Neuronal stem cell (in vitro differentiated cells): Measurements from ENCODE around the gene SMURF2.

Experiments used
- DNase-seq: peaks from one replicate; pipeline ENCODE4 v3.0.0-alpha.2; 2013; ENCODE audit warnings: low spot score
- H2AFZ ChIP-seq: one replicate; pipeline ENCODE4 v1.6.1; 2013; ENCODE audit warnings: mild to moderate bottlenecking, low read length, inconsistent platforms
- H2AK5ac ChIP-seq: 2 replicates; pipeline ENCODE4 v1.6.1; 2013; ENCODE audit warnings: low read depth, mild to moderate bottlenecking, inconsistent platforms, low read length, moderate library complexity, mixed read lengths
- H2BK120ac ChIP-seq: 2 replicates; pipeline ENCODE4 v1.6.1; 2013; ENCODE audit warnings: low read depth, mild to moderate bottlenecking, inconsistent platforms, low read length, moderate library complexity, mixed read lengths
- H2BK12ac ChIP-seq: one replicate; pipeline ENCODE4 v1.6.1; 2013; ENCODE audit warnings: low read length, inconsistent platforms
- H2BK15ac ChIP-seq: 2 replicates; pipeline ENCODE4 v1.6.1; 2013; ENCODE audit warnings: mild to moderate bottlenecking, low read length, inconsistent platforms, mixed read lengths
- H2BK5ac ChIP-seq: one replicate; pipeline ENCODE4 v1.6.1; 2013; ENCODE audit warnings: inconsistent platforms, mild to moderate bottlenecking, low read length, moderate library complexity
- H3K14ac ChIP-seq: one replicate; pipeline ENCODE4 v1.6.1; 2013; ENCODE audit warnings: low read length, inconsistent platforms
- H3K18ac ChIP-seq: 2 replicates; pipeline ENCODE4 v1.6.1; 2013; ENCODE audit warnings: low read length, inconsistent platforms
- H3K23ac ChIP-seq: 2 replicates; pipeline ENCODE4 v1.6.1; 2013; ENCODE audit warnings: low read depth, mild to moderate bottlenecking, mixed read lengths, low read length, inconsistent platforms; ENCODE audit not compliant: poor library complexity
- H3K27ac ChIP-seq: replicated peaks from 3 replicates; pipeline ENCODE4 v1.5.1; 2013; ENCODE audit warnings: low read length, inconsistent platforms
- H3K27me3 ChIP-seq, 3 experiments: 2 replicates each; pipeline ENCODE4 v1.6.1; 2013; ENCODE audit warnings: low read length in 3 of 3, mild to moderate bottlenecking in 2 of 3, inconsistent platforms in 1 of 3, low read depth in 1 of 3, mixed read lengths in 1 of 3, moderate library complexity in 1 of 3; ENCODE audit not compliant: control insufficient read depth in 3 of 3, insufficient read depth in 3 of 3
- H3K36me3 ChIP-seq, 2 donors: replicated peaks in 1 of 2; 2 replicates each; pipeline ENCODE4 v1.6.1; 2013; ENCODE audit warnings: low read length in 2 of 2; ENCODE audit not compliant: control insufficient read depth in 2 of 2, insufficient read depth in 2 of 2
- H3K4ac ChIP-seq: 2 replicates; pipeline ENCODE4 v1.6.1; 2013; ENCODE audit warnings: inconsistent platforms, mild to moderate bottlenecking, low read length, moderate library complexity
- H3K4me1 ChIP-seq, 2 donors: 1 replicate in 1 of 2; 2 replicates in 1 of 2; pipeline ENCODE4 v1.6.1; 2013; ENCODE audit warnings: low read length in 2 of 2, low read depth in 1 of 2; ENCODE audit not compliant: control insufficient read depth in 2 of 2, insufficient read depth in 1 of 2
- H3K4me2 ChIP-seq: one replicate; pipeline ENCODE4 v1.6.1; 2013; ENCODE audit warnings: mild to moderate bottlenecking, low read length, inconsistent platforms; ENCODE audit not compliant: insufficient read depth, poor library complexity, severe bottlenecking
- H3K4me3 ChIP-seq, 2 donors: 2 replicates each; pipeline ENCODE4 v1.5.1; 2013; ENCODE audit warnings: low read length in 2 of 2, mild to moderate bottlenecking in 2 of 2, inconsistent platforms in 1 of 2, moderate library complexity in 1 of 2
- H3K79me1 ChIP-seq: one replicate; pipeline ENCODE4 v1.6.1; 2013; ENCODE audit warnings: low read depth, mild to moderate bottlenecking, inconsistent platforms, low read length, moderate library complexity
- H3K9ac ChIP-seq: one replicate; pipeline ENCODE4 v1.6.1; 2013; ENCODE audit warnings: mild to moderate bottlenecking, low read depth, low read length, inconsistent platforms; ENCODE audit not compliant: poor library complexity
- H3K9me3 ChIP-seq, 2 donors: replicated peaks in 1 of 2; 2 replicates each; pipeline versions ENCODE3 to v1.6.1; 2013; ENCODE audit warnings: low read length in 2 of 2, mild to moderate bottlenecking in 2 of 2, inconsistent platforms in 1 of 2, low read depth in 1 of 2, mixed read lengths in 1 of 2, moderate library complexity in 1 of 2; ENCODE audit not compliant: control insufficient read depth in 2 of 2, insufficient read depth in 1 of 2
- H4K8ac ChIP-seq: one replicate; pipeline ENCODE4 v1.6.1; 2013; ENCODE audit warnings: low read depth, mild to moderate bottlenecking, inconsistent platforms, low read length, moderate library complexity
- H4K91ac ChIP-seq: one replicate; pipeline ENCODE4 v1.6.1; 2013; ENCODE audit warnings: low read length, low read depth, mild to moderate bottlenecking, inconsistent platforms; ENCODE audit not compliant: poor library complexity
- WGBS, 2 donors: extraction: QIAGEN DNeasy Blood & Tissue Kit; methylation state at CpG; one replicate each; pipeline ENCODE4 v1.1.7; 2013; ENCODE audit warnings: missing lambda C conversion rate in 2 of 2, mixed read lengths in 1 of 2; ENCODE audit not compliant: insufficient read length in 2 of 2, insufficient replicate concordance in 1 of 2; ENCODE audit errors: extremely low coverage in 2 of 2; 5-methylcytosine and 5-hydroxymethylcytosine counted together

The SMURF2 gene

DNA sequence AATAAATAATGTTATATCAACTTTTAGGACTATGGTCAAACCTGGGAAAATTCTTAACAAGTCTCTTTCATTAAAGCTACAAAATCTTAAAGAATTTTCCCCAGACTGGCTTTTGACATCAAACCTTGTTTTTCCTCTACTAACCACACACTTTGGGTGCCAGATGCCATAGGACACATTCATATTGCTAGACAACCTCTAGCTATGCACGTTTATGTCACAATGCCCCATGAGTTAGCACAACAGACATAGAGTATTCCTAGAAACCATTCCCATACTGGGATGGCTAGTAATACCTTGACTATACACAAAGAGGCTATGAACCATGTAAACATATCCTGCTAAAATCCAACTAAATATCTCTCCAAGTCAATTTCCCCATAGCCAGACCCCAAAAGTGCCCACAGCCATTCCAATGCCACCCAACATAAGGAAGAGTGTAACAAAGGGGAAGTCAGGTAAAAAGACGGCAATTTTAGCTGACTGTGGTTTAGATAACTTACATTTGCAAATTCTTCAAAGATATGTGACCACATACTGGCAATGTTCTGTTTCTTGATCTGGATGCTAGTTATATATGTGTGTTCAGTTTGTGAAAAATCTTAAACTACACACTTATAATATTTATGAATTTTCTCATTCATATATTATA is 23.4 kb downstream of the SMURF2 start:
- H3K18ac ChIP-seq: no peak overlapping the region
- H4K8ac ChIP-seq: no peak overlapping the region
- peaks cover 0 to 6% of the 10 kb centered on the region in 2 donors for H3K36me3 ChIP-seq
- no peak overlapping the region for H3K27ac ChIP-seq
- no peak for DNase-seq
- H3K14ac ChIP-seq: no peak overlapping the region
- no peak overlapping the region for H4K91ac ChIP-seq
- no peak overlapping the region for H2BK120ac ChIP-seq
- H2AK5ac ChIP-seq: no peak overlapping the region
- no peaks in the 10 kb centered on the region for H3K27me3 ChIP-seq
- no peaks in the 10 kb centered on the region for H3K4me1 ChIP-seq
- H3K9ac ChIP-seq: no peak overlapping the region
- no peak overlapping the region for H2BK5ac ChIP-seq
- H3K23ac ChIP-seq: no peak overlapping the region
- H2BK12ac ChIP-seq: no peak overlapping the region
- WGBS, 2 donors: no CpG with 5 or more reads among the region's 2 CpGs
- no peak overlapping the region for H2AFZ ChIP-seq
- no peaks in the 10 kb centered on the region for H3K79me1 ChIP-seq
- no peak overlapping the region for H2BK15ac ChIP-seq
- H3K4me2 ChIP-seq: no peak overlapping the region
- H3K4ac ChIP-seq: no peak overlapping the region
- no peak overlapping the region for H3K4me3 ChIP-seq
- H3K9me3 ChIP-seq: peaks cover 0 to 3% of the 10 kb centered on the region in 2 donors

DNA sequence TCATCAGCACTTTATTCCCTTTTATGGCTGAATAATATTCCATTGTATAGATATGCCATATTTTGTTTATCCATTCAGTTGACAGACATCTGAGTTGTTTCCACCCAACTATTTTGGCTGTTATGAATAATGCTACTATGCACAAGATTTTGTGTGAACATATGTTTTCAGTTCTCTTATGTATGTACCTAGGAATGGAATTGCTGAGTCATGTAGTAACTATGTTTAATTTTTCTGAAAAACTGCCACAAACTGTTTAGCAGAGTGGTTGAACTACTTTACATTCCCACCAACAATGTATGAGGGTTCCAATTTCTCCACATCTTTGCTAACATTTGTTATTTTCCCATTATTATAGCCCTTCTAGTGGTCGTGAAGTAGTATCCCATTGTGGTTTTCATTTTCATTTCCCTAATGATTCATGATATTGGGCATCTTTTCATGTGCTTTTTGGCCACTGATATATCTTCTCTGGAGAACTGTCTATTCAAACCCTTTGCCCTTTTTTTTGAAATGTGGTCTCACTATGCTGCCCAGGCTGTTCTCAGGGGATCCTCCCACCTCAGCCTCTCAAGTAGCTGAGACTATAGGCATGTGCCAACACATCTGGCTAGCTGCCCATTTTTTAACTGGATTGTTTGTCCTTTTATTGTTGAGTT is 26.3 kb downstream of the SMURF2 start:
- no CpG with 5 or more reads among the region's 1 CpG for WGBS, 2 donors
- H3K27me3 ChIP-seq: no peaks in the 10 kb centered on the region
- H3K4ac ChIP-seq: no peak overlapping the region
- no peak overlapping the region for H4K8ac ChIP-seq
- DNase-seq: no peak
- H3K36me3 ChIP-seq: peaks cover 0 to 6% of the 10 kb centered on the region in 2 donors
- H3K23ac ChIP-seq: no peak overlapping the region
- no peak overlapping the region for H2BK15ac ChIP-seq
- no peak overlapping the region for H2BK5ac ChIP-seq
- no peak overlapping the region for H3K14ac ChIP-seq
- H3K18ac ChIP-seq: no peak overlapping the region
- H3K79me1 ChIP-seq: no peaks in the 10 kb centered on the region
- H3K9ac ChIP-seq: no peak overlapping the region
- H3K4me2 ChIP-seq: no peak overlapping the region
- no peak overlapping the region for H2AFZ ChIP-seq
- H3K9me3 ChIP-seq: peaks cover 0 to 3% of the 10 kb centered on the region in 2 donors
- H4K91ac ChIP-seq: no peak overlapping the region
- H2AK5ac ChIP-seq: no peak overlapping the region
- H2BK12ac ChIP-seq: no peak overlapping the region
- H3K4me3 ChIP-seq: no peak overlapping the region
- no peak overlapping the region for H2BK120ac ChIP-seq
- no peaks in the 10 kb centered on the region for H3K4me1 ChIP-seq
- H3K27ac ChIP-seq: no peak overlapping the region

GRCh38 chr17:64634218-64634617 is 27.9 kb downstream of the SMURF2 start:
- DNase-seq: no peak
- Histone ChIP-seq H3K4me3 (no peak overlapping the region), H2AFZ (no peak overlapping the region), H3K9me3 (peaks cover 0 to 3% of the 10 kb centered on the region in 2 donors), H3K18ac (no peak overlapping the region), H3K4me2 (no peak overlapping the region), H4K91ac (no peak overlapping the region), H3K14ac (no peak overlapping the region), H3K23ac (no peak overlapping the region), H3K9ac (no peak overlapping the region), H3K79me1 (no peaks in the 10 kb centered on the region), H3K27me3 (no peaks in the 10 kb centered on the region), H2AK5ac (no peak overlapping the region), H2BK12ac (no peak overlapping the region), H3K36me3 (peaks cover 0 to 6% of the 10 kb centered on the region in 2 donors), H4K8ac (no peak overlapping the region), H3K4me1 (no peaks in the 10 kb centered on the region), H2BK15ac (no peak overlapping the region), H2BK120ac (no peak overlapping the region), H3K27ac (no peak overlapping the region), H3K4ac (no peak overlapping the region), H2BK5ac (no peak overlapping the region)
- WGBS, 2 donors: no CpG with 5 or more reads among the region's 1 CpG

DNA sequence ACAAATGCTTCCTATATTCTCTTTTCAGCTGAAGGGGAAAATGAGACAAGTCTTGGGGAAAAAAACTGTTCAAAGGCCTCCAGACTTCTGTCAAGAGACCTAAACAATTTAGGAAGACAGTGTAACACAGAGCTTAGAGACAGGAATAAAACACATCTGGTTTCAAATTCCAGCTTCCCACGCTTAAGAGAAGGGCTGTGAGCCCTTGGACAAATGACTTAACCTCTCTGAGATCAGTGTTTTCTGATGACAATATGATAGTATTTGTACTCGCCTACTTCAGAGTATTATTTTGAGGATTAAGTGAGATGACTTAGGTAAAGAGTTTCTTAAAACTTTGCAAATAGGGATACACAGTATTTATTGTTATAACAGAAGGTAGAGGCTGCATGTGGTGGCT is 29.5 kb downstream of the SMURF2 start:
- no peak overlapping the region for H3K4ac ChIP-seq
- no peaks in the 10 kb centered on the region for H3K79me1 ChIP-seq
- H2AK5ac ChIP-seq: no peak overlapping the region
- H2AFZ ChIP-seq: no peak overlapping the region
- no peak overlapping the region for H2BK12ac ChIP-seq
- H2BK5ac ChIP-seq: no peak overlapping the region
- no peaks in the 10 kb centered on the region for H3K9me3 ChIP-seq
- no CpG with 5 or more reads among the region's 2 CpGs for WGBS, 2 donors
- H3K4me1 ChIP-seq: no peaks in the 10 kb centered on the region
- no peak overlapping the region for H3K27ac ChIP-seq
- no peaks in the 10 kb centered on the region for H3K36me3 ChIP-seq
- no peak overlapping the region for H3K14ac ChIP-seq
- no peak overlapping the region for H2BK15ac ChIP-seq
- no peaks in the 10 kb centered on the region for H3K27me3 ChIP-seq
- H3K4me3 ChIP-seq: no peak overlapping the region
- no peak for DNase-seq
- no peak overlapping the region for H3K9ac ChIP-seq
- H2BK120ac ChIP-seq: no peak overlapping the region
- no peak overlapping the region for H4K8ac ChIP-seq
- H3K18ac ChIP-seq: no peak overlapping the region
- no peak overlapping the region for H3K4me2 ChIP-seq
- no peak overlapping the region for H3K23ac ChIP-seq
- H4K91ac ChIP-seq: no peak overlapping the region
